Stimulated activated CD8-positive, alpha-beta memory T cell treated with anti-CD3 and anti-CD28 coated beads, Interleukin-12 subunit alpha, Interleukin-12 subunit beta, amount 100 ng/mL, for 1 hour (primary cell): Measurements from ENCODE around the gene HES3.
"Not testable (repeated sequence)": the region's sequence is repeated elsewhere in the genome, so short reads cannot be mapped to it uniquely, and the experiment has no call there.

ENCODE experiments used
- DNase-seq: peaks from one replicate; pipeline ENCODE4 v3.0.0-alpha.2; 2020; ENCODE audit warnings: low read depth

The HES3 gene

GRCh38 chr1:6219641-6220040 is 24.3 kb upstream of the HES3 start:
- DNase-seq: not testable (repeated sequence)

GRCh38 chr1:6220236-6220635 is 23.7 kb upstream of the HES3 start:
- DNase-seq: no peak

GRCh38 chr1:6221210-6221784 is 22.7 kb upstream of the HES3 start:
- DNase-seq: no peak

- DNase-seq: no peak
These were observed 21.3 kb upstream of the HES3 start for GRCh38 chr1:6222636-6223035.

GRCh38 chr1:6223617-6224016 is 20.4 kb upstream of the HES3 start:
- DNase-seq: no peak

- no peak for DNase-seq
These were observed 19.3 kb upstream of the HES3 start for GRCh38 chr1:6224718-6225117.

GRCh38 chr1:6225651-6226050 is 18.3 kb upstream of the HES3 start:
- DNase-seq: no peak

- no peak for DNase-seq
These were observed 10.6 kb upstream of the HES3 start for GRCh38 chr1:6233376-6233775.

- no peak for DNase-seq
These were observed 9.3 kb upstream of the HES3 start for GRCh38 chr1:6234502-6235295.

GRCh38 chr1:6235296-6235677 is 8.7 kb upstream of the HES3 start:
- no peak for DNase-seq

GRCh38 chr1:6237093-6237492 is 6.9 kb upstream of the HES3 start:
- DNase-seq: no peak

- no peak for DNase-seq
These were observed 4.7 kb upstream of the HES3 start for GRCh38 chr1:6239213-6239752.

GRCh38 chr1:6239950-6240768 is 3.8 kb upstream of the HES3 start:
- no peak for DNase-seq

GRCh38 chr1:6241107-6241886 is 2.7 kb upstream of the HES3 start:
- no peak for DNase-seq

GRCh38 chr1:6241887-6242740 is 1.9 kb upstream of the HES3 start:
- no peak for DNase-seq

GRCh38 chr1:6243053-6243834 is 735 bp upstream of the HES3 start:
- DNase-seq: no peak

GRCh38 chr1:6244401-6245049 is 546 bp downstream of the HES3 start:
- no peak for DNase-seq

- DNase-seq: peak; percentile 57
These were observed 1.3 kb downstream of the HES3 start for GRCh38 chr1:6245086-6245868.
